HG03558 (cell line): Measurements from ENCODE around the gene PEX14.
A peak's percentile ranks its signal among the peaks of the same experiment; 100 is the strongest.
"Not testable (repeated sequence)": the region's sequence is repeated elsewhere in the genome, so short reads cannot be mapped to it uniquely, and the experiment has no call there.

ENCODE experiments used
- ATAC-seq: cut with Tn5 transposase; IDR thresholded peaks from one replicate; pipeline ENCODE4 v1.9.1; 2021; ENCODE audit warnings: moderate number of reproducible peaks; ENCODE audit not compliant: unreplicated experiment; ENCODE audit errors: extremely low read depth

PEX14 gene

GRCh38 chr1:10450156-10450814 is 24.5 kb upstream of the PEX14 start:
- ATAC-seq = no peak

GRCh38 chr1:10450836-10451235 is 23.9 kb upstream of the PEX14 start:
- no peak for ATAC-seq

GRCh38 chr1:10451287-10451686 is 23.5 kb upstream of the PEX14 start:
- ATAC-seq = no peak

- no peak for ATAC-seq
Measured at GRCh38 chr1:10456048-10456447, 18.7 kb upstream of the PEX14 start.

DNA sequence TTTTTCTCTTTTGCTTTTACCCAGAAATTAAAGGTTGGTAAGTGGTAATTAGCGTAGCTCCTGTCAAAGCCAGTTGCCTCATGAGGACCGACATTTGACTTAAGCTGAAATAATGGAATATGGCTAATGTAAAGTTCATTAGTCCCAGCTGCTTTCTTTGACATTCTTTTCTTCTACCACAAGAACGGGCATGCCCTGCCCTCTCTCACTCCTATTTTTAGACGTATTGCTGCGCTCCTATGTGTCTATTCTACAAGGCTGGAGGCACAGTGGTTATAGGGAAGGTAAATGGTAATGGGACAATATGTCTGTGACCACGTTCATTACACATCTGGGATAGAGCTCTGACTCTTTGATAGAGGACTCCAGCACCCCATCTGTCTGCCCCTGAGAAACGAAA is 18.1 kb upstream of the PEX14 start:
- ATAC-seq = no peak

- ATAC-seq = not testable (repeated sequence)
Measured at GRCh38 chr1:10457462-10457861, 17.3 kb upstream of the PEX14 start.

DNA sequence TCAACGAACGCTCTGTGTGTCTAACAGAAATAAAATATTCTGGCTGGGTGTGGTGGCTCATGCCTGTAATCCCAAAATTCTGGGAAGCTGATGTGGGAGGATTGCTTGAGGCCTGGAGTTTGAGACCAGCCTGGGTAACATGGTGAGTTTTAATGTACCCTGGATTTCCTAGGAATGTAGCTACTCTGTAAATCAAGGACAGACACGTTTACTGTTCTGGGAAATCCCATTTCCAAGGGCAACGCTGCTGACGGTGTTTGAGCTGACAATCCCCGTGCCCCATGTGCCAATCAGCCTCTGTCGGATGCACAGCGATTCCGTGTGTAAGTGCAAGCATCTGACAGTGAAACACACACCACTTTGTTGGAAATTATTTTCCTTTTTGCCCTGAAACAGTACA is 16.9 kb upstream of the PEX14 start:
- ATAC-seq = no peak

- ATAC-seq = no peak
Measured at GRCh38 chr1:10459184-10459583, 15.6 kb upstream of the PEX14 start.

GRCh38 chr1:10467078-10467477 is 7.7 kb upstream of the PEX14 start:
- no peak for ATAC-seq

GRCh38 chr1:10470043-10470442 is 4.7 kb upstream of the PEX14 start:
- no peak for ATAC-seq

DNA sequence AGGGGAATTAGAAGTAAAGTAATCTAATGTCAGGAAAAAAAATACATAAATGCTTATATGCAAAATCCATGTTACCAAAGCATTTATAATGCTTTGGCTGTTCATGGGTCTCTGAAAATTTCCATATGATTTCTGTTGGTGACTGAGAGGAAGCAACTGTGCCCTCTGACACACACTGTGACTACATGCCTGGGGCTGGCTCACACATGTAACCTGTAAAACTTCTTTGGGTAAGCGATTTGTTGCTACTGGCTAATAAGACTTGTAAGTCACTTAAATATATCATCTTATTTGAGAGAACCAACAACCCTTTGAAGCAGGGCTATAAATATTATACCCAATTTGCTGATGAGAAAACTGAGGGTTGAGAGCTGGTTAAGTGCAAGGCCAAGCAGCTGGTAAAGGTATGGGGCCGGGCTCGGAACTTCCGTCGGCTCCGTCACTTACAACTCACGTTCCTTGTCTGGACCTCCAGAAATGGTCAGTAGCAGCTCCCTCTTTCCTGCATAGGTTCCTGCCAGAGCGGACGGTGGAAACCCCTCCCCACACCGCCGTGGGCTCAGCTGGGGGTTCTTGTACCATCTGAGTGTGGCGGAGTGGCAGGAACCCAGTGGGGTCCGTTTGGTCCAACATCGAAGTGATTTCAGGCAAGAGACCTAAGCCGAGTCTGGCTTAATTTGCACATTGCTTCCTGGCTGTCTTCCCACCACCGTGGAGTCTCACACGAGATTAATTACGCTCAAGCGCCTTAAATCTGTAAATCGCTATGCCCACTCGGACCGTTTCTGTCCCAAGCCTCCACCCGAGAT is 3.1 kb upstream of the PEX14 start:
- no peak for ATAC-seq

- peak; percentile 78 for ATAC-seq
Measured at GRCh38 chr1:10472220-10473144, 2.3 kb upstream of the PEX14 start, which contains the start of gene DFFA. Gene DFFA (minus strand): TSS chr1:10472529. CDS start chr1:10472458, 71 bp downstream.

GRCh38 chr1:10473145-10473765 is 1.5 kb upstream of the PEX14 start:
- ATAC-seq = no peak

GRCh38 chr1:10474309-10474612 is 489 bp upstream of the PEX14 start:
- ATAC-seq = not testable (repeated sequence)

DNA sequence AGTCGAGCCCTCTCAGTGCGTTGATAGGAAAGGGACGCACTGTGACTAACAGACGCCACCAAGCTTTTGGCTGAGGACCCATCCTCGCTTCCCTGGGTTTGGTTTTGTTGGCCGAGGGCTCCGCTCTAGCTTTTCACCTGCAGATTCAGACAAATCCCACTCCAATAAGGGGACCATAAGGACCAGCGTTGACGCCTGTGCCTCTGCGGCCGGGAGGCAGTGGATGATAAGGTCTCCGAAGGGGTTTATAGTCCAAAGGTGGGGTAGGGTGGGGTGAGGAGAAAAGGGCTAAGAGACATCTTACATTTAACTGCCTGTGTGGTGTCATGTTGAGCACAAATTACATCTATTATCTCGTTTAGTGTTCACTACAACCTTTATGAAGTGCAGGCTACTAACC is 760 bp downstream of the PEX14 start:
- ATAC-seq = no peak

GRCh38 chr1:10479296-10479695 is 4.5 kb downstream of the PEX14 start:
- no peak for ATAC-seq

GRCh38 chr1:10480614-10481013 is 5.9 kb downstream of the PEX14 start:
- no peak for ATAC-seq

- no peak for ATAC-seq
Measured at GRCh38 chr1:10484521-10484920, 9.8 kb downstream of the PEX14 start.

DNA sequence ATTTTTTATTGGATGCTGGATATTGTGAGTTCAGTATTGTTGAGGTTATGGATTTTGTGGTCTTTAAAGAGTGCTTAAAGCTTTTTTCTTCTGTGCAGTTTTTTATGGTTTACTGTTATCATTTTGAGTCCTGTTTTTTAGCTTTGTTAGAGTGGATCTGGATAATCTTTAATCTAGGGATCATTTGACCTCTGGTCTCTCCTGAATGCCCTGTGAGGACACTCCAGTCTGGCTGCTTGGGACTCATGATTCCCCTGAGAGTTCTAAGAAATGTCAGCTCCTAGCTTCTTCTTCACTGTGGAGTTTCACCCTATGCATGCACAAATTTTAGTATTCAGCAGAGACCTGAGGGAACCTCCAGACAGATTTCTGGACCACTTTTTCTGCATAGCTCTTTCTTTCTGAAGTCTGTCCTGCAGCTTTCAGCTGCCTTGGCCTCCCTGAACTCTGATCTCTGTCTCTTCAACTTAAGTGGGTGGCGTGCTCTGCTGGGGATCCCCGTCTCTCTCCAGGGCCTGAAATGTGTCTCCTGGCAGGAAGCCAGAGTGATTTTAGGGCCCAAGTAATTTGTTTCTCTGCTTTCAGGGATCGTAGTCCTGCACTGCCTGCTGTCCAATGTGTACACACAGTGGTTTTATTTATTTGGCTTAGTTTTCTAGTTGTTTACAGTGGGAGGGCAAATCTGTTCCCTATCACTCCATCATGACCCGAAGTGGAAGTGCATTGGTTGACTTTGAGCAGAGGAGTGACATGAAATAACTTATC is 14.7 kb downstream of the PEX14 start:
- ATAC-seq = no peak
